Stimulated activated CD4-positive, alpha-beta T cell treated with anti-CD3 and anti-CD28 coated beads, Interleukin-12 subunit alpha, Interleukin-12 subunit beta, amount 100 ng/mL, for 48 hours (primary cell): Measurements from ENCODE around the gene LY6G6D.

Experiments
- DNase-seq, 3 donors: peaks; one replicate each; pipeline ENCODE4 v3.0.0-alpha.2; 2020; ENCODE audit warnings: low read depth in 2 of 3, low spot score in 1 of 3

Gene LY6G6D

DNA sequence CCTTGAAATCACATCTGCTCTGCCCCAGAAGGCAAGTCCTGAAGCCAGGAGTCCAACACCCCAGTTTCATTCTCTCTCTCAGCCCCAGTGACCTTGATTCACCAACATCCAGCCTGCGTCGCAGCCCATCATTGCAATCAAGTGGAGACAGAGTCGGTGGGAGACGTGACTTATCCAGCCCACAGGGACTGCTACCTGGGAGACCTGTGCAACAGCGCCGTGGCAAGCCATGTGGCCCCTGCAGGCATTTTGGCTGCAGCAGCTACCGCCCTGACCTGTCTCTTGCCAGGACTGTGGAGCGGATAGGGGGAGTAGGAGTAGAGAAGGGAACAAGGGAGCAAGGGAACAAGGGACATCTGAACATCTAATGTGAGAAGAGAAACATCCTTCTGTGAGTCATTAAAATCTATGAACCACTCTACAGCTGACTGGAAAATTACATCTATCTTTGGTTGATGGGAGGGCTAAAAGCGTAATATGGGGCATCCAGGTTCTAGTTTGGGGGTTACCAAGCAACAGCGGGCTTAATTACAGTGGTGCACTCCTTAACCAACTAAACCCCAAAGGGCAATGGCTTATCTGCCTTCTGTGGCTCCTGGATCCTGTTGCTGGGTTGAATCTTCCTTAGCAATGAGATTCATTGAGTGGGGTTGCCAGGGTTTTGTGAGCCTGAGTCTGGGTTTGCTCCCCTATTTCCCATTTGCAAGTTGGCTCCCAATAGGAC lies 2.5 kb downstream of the LY6G6D start:
- no peak for DNase-seq

DNA sequence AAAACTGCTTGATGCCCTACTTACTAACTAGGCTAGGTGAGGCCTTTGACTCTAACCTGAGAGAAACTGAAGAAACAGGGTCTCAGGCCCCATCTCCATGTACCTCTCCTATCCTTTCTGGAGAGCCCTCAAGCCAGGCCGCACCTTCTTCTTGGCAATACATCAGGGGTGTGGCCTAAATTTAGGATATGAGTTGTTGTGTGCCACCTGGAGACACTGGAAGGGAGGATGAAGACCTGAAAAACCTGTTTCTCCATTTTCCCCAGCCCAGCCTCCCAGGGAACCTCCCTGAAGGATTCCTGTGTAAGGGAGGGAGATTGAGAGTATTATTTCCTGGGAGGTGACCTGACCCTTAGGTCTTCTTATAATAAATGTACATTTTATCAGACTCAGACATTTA lies 3.1 kb downstream of the LY6G6D start:
- no peak for DNase-seq

DNA sequence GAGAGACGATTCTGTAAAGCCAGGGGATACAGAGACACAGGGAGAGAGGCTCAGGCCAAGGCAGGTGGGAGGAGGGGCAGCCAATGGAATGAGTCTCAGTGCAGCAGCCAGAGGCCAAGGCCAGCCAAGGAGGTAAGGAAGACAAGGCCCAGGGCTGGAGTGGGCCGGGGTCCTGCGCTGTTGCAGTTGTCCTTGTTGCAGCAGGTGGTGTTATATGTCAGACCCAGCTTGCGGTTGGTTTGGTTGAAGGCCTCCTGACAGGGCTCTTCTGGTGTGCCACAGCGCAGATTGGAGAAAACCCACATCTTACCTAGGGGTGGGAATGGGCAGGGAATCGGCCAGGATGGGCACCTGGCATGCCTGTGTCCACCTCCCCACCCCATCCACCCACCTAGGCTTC lies 3.9 kb downstream of the LY6G6D start:
- DNase-seq: no peak

DNA sequence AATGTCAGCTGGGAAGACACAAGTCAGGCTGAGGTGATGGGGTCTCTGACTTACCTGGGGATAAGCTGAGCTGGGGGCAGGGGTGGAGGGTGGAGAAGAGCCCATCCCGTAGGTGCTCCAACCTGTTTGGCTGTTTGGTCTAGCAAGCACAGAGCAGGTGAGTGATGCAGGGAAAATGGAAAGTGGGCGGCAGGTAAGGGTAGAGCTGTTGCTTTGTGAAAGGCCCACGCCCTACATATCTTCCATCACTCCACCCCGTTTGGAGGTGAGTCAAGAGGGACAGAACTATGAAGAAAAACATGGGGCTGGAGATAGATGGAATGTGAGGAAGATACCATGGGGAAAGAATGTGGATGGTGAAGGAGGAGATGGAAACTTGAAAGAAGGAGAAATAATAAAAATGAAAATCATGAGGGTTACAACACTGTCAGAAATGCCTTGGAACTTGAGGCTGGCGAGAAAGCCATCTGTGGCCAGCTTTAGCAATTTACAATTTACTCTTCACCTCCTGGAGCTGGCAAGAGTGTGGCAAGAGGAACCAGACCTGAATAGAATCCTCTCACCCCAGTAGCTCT lies 5.1 kb downstream of the LY6G6D start:
- no peak for DNase-seq

DNA sequence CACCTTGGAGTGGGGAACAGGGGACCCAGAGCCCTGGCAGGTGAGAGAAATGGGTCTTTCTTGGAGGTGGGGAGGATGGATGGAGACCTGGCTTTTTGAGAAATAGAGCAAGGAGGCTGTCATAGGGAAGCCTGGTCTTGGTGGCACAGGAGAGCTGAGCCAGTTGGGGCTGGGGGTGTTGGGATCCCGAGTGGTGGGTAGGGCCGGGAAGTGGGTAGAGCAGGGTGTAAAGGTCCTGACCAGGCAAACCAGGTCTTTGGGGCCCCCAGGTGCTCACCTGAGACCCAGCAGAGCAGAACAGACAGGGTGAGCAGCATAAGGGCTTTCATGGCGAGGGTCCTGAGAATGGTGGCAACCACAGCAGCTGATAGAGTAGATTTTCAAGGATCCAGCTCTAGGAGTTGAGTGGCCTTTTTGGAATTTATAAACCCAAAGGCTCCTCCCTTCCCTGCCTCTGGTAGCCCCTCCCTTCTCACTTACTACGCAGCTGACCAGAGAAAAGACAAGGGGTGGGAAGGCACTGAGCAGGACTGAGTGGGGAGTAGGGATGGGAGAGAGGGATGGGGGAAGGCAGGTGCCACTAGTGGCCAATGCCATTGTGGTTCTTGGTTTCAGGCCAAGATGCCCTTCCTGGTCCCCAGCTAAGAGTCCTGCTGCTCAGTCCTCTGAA lies 6.3 kb downstream of the LY6G6D start, which contains the start of gene LY6G6C:
Gene LY6G6C (minus strand): TSS at position 396 of the 670 bp plus-strand sequence. CDS start 67 bp downstream, at position 329.
- no peak for DNase-seq

DNA sequence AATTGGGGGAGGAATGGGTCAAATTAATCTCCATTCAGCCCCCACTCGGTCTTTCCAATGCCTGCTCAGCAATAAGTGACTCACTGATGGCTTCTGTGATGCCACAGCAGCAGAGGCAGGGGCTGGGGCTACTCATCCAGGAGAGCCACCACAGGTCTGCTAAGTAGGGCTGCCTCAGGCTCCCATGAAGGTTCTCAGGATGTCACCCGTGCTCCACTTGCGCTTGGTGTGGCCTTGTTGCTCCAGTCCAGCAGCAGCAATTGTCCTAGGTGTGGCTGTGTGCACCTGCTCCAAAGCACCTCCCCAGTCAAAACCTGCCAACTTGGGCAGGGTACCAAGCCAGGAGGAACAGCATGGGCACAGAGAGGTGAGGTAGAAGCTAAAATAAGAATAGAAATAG lies 7.0 kb downstream of the LY6G6D start:
- DNase-seq: no peak

DNA sequence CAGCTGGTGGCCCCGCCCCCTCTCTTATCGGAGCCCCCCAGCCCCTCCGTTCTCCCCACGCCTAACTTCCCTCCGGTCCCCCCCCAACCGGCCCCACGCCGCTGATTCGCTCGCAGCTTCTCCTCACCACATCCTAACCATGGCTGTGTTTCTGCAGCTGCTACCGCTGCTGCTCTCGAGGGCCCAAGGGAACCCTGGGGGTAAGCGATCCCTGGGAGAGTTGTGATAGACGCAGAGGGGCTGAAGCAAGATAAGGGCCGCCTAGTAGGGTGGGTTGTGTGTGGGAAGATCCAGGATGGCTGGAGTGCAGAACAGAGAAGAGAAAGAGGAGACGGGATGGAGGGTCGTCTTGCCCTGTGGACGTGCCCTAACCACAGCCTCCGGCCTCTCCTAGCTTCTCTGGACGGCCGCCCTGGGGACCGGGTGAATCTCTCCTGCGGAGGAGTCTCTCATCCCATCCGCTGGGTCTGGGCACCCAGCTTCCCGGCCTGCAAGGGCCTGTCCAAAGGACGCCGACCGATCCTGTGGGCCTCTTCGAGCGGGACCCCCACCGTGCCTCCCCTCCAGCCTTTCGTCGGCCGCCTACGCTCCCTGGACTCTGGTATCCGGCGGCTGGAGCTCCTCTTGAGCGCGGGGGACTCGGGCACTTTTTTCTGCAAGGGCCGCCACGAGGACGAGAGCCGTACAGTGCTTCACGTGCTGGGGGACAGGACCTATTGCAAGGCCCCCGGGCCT lies 8.3 kb downstream of the LY6G6D start, which contains the start of gene MPIG6B:
Gene MPIG6B (plus strand): TSS at position 129 of the 735 bp plus-strand sequence. CDS start 11 bp downstream, at position 140.
- DNase-seq: no peak

DNA sequence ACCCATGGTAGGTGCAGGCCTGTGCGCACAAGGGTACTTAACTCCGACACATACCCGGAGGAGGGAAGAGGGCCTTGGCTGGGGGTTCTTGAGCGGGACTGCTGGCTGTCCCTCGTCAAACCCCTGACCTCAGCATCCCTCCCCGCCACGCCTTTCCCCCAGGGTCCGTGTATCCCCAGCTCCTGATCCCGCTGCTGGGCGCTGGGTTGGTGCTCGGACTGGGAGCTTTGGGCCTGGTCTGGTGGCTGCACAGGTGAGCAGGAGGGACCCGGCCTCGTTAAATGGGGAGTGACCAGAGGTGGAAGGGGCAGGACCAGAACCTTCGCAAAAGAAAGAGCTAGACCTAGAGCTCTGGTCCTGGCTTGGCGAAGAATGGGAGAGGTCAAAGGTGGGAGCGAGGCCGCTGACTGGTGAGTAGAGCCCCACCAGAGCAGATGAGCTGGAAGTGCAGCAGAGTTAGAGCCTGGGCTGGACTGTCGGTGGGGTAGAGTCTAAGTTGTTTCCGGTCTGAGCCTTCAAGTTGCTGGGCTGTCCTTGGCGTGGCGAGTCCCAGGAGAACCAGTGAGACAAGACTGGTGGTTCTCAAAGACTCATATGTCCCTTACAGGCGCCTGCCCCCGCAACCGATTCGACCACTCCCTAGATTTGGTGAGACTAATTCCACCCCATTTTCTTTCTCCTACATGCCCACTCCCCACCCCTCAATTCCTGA lies 9.0 kb downstream of the LY6G6D start:
- no peak for DNase-seq

DNA sequence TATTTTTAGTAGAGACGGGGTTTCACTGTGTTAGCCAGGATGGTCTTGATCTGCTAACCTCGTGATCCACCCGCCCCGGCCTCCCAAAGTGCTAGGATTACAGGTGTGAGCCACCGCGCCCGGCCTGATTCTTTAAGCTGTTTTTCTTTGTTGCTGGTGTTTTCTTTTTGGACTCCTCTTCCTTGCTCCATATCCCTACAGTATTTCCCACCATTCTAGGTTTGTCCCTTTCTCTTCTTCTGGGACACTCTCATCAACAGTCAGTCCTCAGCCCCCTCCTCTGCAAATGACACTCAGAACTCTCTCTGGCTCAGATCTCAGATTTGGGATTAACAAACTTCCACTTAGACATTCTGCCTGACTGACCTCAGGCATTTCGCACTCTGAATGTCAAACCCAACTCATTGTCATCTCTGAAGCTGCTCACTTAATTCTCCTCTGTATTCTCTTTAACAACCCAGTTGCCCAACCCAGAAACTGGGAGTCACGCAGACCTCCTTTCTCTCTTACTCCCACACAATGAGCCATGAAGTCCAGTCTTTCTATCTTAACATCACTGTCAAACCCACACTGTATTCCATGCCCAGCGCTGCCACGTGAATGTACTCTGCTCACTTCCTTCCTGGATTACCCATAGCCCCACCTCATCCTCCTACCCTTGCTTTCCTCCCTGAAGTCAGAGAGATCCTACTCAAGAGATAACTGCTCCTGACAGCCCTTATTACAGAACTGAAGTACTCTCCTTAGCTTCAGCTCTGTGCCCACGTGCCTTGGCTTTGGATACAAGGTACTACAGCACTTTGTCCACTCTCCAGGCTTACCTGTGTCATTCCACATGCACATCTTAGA lies 10.6 kb downstream of the LY6G6D start:
- no peak for DNase-seq

DNA sequence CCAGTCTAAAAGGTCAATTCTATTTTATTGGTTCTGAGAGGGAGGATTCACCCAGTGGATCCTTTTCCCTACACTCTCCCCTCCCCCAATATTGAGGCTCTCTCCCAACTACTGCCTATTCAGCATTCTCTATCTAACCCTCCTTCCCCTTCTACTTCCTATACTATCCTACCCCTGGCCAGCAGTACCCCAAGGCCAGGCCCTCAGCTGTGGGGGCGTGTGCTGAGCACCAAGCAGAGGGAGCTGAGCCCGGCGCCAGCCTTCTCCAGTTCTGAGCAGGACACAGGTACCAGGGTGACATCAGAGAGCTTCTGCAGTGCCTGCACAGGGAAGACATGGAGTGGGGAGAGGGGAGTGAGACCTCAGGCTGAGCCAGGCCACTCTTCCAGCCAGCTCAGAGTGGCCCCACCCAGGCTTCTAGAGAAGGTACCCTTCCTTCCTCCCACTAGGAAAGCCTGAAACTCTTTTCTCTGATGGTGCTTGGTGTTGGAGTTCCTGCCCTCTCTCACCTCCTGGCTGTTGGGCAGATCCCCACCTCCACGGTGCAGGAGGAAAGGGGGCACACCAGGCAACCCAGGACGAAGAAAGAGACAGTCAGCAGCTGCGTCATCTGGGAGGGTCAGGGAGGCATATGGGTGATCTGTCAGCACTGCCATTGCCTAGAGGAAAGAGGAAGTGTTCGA lies 12.0 kb downstream of the LY6G6D start:
- DNase-seq: no peak

DNA sequence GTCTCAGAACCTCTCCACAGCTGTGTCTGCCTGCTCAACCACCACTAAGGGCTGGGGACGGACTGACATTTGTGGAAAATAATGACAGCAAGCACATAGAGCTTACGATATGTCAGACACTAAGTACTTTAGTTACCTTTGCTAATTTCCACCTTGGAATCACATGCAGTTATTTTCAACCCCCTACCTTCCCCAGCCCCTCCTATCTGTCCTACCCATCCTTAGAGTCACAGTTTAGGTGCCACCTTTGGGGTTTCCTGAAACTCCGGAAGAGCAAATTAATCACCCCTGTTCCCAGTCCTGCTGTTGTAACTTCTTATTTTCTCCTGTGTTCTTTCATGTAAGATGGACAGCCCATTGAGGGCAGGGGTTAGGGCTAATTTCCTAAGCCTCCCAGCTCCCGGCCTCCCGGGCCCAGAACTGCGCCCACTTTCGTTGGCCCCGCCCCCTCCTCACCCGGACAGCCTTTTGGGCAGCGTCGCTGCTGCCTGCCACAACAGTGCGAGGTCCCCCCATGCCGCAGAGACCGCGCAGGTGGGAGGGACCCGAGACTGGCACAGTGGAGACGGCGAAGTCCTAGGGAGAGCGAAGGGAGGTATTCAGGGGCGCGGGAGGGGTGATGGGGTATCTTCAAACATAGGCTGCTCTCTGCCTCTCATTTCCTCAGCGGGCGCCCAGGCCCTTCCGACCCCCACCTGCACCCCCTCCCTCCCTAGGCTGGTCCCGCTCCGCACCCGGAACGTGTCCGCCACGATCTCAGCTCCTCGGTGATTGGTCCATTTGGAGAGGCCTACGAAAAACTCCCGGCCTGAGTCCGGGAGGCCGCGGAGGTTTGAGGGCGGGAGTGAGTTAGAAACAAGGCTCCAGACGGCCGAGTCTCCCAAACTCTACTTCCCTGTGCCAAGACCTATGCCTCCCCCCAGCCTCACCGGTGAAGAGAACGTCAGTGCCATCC lies 12.8 kb downstream of the LY6G6D start:
- no peak for DNase-seq

DNA sequence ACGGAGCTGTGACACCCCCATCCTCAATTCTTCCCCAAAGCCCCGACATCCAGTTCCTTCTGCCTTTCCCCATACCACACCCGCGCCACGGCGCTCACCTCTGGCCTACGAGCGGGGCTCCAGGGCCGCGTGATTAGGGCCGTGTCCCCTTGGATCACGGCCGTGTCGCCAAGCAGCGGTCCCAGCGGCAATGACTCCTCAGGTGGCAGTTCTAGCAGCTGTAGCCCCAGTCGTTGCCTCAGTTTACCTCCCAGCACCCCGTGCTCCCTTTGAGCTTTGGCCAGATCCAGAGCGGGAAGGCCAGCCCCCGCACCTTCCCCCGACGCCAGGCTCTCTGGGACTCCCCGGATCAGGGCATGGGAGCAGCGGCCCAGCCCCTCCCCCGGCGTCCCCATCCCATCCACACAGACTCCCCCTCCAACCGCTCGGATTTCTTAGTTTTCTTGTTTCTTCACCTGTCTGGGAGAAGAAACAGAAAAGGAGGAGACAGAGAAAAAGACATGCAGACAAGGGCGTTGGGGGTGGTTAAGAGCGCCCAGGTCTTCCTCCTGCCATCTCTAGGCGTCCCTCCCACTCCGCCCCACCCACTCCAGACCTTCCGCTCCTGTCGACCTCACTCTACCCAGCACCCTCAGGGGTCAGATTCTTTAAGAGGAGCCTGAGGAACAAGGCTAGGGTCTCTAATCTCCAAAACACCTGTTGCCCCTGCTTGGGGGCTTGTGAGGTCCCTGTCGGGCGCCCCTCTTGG lies 13.8 kb downstream of the LY6G6D start, which contains the start of gene DDAH2:
Gene DDAH2 (minus strand): TSS at position 533 of the 748 bp plus-strand sequence. CDS start 138 bp downstream, at position 395.
- no peak for DNase-seq

DNA sequence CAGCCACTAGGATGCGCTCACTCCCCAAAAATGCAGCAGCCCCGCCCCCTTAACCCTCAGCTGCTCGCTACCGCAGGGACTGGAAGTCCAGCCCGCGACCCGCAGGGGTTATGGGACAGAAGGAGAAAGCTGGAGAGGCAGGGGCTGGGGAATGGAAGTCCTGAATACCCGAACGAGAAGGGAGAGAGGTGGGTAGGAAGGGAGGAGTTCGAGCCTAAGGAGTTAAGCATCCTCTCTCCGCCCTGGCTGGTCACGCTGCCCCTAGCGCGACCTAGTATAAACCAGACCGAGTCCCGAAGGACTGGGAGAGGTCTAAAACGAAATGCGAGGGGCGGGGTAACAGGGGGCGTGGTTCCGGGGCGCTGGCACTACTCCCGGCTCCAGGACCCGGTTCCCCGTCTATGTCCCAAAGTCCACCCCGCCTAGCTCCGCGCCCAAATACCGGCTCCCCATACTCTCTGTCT lies 14.4 kb downstream of the LY6G6D start:
- peak; percentile 52 to 79 (median 73) for DNase-seq

DNA sequence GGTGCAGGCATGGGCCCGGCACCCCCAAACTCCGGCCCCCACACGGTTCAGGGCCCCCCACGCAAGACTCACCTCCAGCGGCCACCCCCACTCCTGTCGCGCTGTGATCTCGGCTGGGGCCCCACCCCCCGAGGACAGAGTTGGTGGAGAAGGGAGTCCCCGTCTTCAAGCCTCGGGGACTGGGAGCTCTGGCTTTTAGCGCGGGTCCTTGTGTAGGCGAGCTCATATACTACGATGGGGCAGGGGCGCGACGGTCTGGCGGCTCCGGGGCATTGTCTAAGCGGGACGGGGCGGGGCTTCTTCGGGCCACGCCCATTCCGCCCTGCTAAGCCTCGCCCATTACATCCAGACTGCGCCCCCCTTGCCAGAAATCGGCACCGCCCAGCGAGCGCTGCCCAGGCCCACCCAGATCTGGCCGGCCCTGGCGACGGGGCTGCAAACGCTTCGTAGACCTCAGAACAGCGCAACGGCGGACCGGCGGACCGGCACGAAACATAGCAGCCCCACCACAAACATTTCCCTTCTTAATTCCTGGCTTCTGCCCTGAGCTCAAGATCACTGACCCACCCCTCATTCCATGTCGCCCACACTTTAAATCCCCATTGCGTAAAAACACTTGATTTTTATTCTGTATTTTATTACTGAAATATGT lies 15.0 kb downstream of the LY6G6D start:
- DNase-seq: peak in 2 of 3 donors; percentile 49 to 54

DNA sequence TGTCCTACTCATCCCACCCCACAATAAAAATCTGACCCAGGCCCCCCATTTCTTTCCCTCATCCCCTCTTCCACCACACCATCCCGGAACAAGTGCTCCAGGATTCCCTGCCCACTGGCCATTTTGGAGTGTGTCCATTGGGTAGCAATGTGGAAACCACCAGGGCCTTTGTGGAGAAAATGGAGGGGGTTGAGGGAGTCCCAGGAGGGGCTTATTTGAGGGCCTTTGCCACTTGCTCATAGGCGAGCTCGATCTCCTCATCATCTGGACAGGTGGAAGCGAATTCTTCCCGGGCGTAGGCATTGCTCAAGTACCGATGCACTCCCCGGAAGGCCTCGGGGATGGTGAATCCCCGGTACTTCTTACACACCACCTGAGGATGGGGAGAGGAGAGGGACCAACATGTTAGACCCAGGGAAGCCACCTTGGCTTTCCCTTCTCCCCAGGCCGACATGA lies 15.5 kb downstream of the LY6G6D start:
- DNase-seq: no peak

DNA sequence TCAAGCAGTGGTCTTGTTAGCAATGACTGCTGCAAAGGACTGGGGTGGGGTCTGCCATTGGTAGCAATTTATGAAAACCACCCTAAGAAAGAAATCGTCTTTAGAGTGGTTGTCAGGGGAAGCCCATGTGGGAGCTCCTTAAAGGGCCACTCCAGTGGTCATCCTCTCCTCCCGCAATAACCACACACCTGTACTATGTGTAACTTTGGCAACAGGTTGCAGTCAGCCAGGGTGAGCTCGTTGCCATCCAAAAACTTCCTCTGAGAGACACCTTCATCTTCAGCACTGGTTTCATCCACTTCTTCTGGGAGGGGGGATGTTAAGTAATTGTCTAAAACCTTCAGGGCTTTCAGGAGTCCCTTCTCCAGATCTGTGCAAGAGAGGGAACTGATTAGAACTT lies 16.9 kb downstream of the LY6G6D start:
- no peak for DNase-seq

DNA sequence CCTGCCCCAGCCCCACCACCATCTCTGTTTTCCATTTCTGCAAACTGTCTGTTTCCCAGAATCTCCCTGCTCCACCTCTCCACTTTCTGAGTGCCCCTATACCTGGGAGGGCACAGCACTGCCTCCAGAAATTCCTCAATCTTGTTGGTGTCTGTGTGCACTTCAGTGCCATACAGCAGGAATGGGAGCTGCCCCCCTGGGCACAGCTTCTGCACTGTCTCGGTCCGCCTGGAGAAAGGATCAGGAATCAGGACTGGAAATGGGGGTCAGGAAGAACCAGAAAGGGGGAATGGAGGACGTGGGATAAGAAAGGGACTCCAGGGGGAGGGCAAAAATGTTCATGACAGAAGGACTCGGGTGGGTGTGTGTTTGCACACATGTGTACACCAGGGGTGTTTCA lies 18.6 kb downstream of the LY6G6D start:
- no peak for DNase-seq
